ENCODE results near the gene RNF148.

RNF148 gene

GRCh38 chr7:122702872-122703510 lies at the start of gene RNF148:
Gene RNF148, minus strand, starts transcription at chr7:122702922. Its CDS starts 172 bp downstream, at chr7:122702750.
- DNase-seq (ENCODE audit: low spot score): no peak

- DNase-seq (ENCODE audit: low spot score): no peak
These were observed 47.7 kb upstream of the RNF148 start for GRCh38 chr7:122750389-122750788.

- DNase-seq (ENCODE audit: low spot score): no peak
These were observed 45.5 kb upstream of the RNF148 start for GRCh38 chr7:122748195-122748594.

GRCh38 chr7:122746948-122747347 lies 44.2 kb upstream of the RNF148 start:
- no peak for DNase-seq (ENCODE audit: low spot score)

- DNase-seq (ENCODE audit: low spot score): no peak
These were observed 40.5 kb upstream of the RNF148 start for GRCh38 chr7:122743211-122743610.

- no peak for DNase-seq (ENCODE audit: low spot score)
These were observed 36.2 kb upstream of the RNF148 start for GRCh38 chr7:122738947-122739346.

GRCh38 chr7:122736183-122736582 lies 33.5 kb upstream of the RNF148 start:
- no peak for DNase-seq (ENCODE audit: low spot score)

GRCh38 chr7:122727759-122728158 lies 25.0 kb upstream of the RNF148 start:
- no peak for DNase-seq (ENCODE audit: low spot score)

- DNase-seq (ENCODE audit: low spot score): no peak
These were observed 24.6 kb upstream of the RNF148 start for GRCh38 chr7:122727354-122727753.

GRCh38 chr7:122726881-122727280 lies 24.2 kb upstream of the RNF148 start:
- DNase-seq (ENCODE audit: low spot score): no peak

- no peak for DNase-seq (ENCODE audit: low spot score)
These were observed 21.6 kb upstream of the RNF148 start for GRCh38 chr7:122724366-122724765.

- no peak for DNase-seq (ENCODE audit: low spot score)
These were observed 16.4 kb upstream of the RNF148 start for GRCh38 chr7:122719010-122719578.

GRCh38 chr7:122717356-122718089 lies 14.8 kb upstream of the RNF148 start:
- no peak for DNase-seq (ENCODE audit: low spot score)

GRCh38 chr7:122715183-122715582 lies 12.5 kb upstream of the RNF148 start:
- DNase-seq (ENCODE audit: low spot score): no peak

- DNase-seq (ENCODE audit: low spot score): no peak
These were observed 8.2 kb upstream of the RNF148 start for GRCh38 chr7:122710916-122711315.

- DNase-seq (ENCODE audit: low spot score): no peak
These were observed 7.4 kb upstream of the RNF148 start for GRCh38 chr7:122709930-122710646.

- no peak for DNase-seq (ENCODE audit: low spot score)
These were observed 4.1 kb upstream of the RNF148 start for GRCh38 chr7:122706836-122707235.

- no peak for DNase-seq (ENCODE audit: low spot score)
These were observed 3.7 kb downstream of the RNF148 start, which contains the start of gene RNF133 for GRCh38 chr7:122699017-122699416. Gene RNF133, minus strand, starts transcription at chr7:122699117. Its CDS starts 199 bp downstream, at chr7:122698918.

GRCh38 chr7:122695816-122696215 lies 6.9 kb downstream of the RNF148 start:
- no peak for DNase-seq (ENCODE audit: low spot score)

GRCh38 chr7:122694697-122695096 lies 8.0 kb downstream of the RNF148 start:
- DNase-seq (ENCODE audit: low spot score): no peak

GRCh38 chr7:122692769-122693309 lies 9.9 kb downstream of the RNF148 start:
- no peak for DNase-seq (ENCODE audit: low spot score)

GRCh38 chr7:122691569-122692235 lies 11.0 kb downstream of the RNF148 start:
- DNase-seq (ENCODE audit: low spot score): no peak

Data from D341Med (cell line).